AG10803 (cell line): ENCODE data around the gene BCAS1.

ENCODE experiments used
- DNase-seq: peaks from one replicate; pipeline ENCODE4 v3.0.0; 2010; ENCODE audit warnings: low read depth
- H3K4me3 ChIP-seq: 2 replicates; pipeline ENCODE4 v1.5.1; 2011; ENCODE audit warnings: mild to moderate bottlenecking, low read length, control low read depth
- TF ChIP-seq, protein P1 (sequence below): conservative IDR thresholded peaks from 2 replicates; pipeline ENCODE4 v1.5.1; 2011; ENCODE audit warnings: mild to moderate bottlenecking, low read length, control low read depth, inconsistent platforms

The BCAS1 gene

DNA sequence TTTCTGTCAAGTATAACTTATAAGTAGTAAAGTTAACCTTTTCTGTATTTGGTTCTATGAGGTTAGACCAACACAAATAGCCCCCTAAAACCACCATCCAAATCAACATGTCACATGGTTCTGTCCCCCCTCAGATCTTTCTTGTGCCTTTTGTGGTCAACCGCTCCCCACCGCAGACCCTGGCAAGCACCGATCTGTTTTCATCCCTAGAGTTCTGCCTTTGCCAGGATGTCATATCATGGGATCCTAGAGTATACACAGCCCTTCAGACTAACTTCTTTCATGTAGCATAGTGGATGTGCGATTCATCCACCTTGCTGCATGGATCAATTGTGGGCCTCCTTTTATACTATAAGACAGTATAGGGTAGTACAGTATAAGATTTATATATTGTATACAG, 124.3 kb downstream of the BCAS1 start:
- no peak for DNase-seq
- TF ChIP-seq, protein P1, sequence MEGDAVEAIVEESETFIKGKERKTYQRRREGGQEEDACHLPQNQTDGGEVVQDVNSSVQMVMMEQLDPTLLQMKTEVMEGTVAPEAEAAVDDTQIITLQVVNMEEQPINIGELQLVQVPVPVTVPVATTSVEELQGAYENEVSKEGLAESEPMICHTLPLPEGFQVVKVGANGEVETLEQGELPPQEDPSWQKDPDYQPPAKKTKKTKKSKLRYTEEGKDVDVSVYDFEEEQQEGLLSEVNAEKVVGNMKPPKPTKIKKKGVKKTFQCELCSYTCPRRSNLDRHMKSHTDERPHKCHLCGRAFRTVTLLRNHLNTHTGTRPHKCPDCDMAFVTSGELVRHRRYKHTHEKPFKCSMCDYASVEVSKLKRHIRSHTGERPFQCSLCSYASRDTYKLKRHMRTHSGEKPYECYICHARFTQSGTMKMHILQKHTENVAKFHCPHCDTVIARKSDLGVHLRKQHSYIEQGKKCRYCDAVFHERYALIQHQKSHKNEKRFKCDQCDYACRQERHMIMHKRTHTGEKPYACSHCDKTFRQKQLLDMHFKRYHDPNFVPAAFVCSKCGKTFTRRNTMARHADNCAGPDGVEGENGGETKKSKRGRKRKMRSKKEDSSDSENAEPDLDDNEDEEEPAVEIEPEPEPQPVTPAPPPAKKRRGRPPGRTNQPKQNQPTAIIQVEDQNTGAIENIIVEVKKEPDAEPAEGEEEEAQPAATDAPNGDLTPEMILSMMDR = no peak
- no peak overlapping the region for H3K4me3 ChIP-seq

DNA sequence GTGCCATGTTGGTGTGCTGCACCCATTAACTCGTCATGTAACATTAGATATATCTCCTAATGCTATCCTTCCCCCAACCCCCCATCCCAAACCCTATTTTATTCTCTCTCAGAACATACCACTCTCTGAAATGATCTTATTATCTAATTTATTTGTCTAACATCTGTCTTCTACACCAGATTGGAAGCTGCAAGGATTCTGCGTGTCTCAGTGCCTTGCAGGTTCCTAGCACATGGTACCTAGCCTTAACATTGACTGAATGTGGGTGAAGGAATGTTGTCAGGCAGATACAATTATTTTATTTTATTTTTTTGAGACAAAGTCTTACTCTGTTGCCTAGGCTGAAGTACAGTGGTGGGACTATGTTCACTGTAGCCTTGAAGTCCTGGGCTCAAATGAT, 124.9 kb downstream of the BCAS1 start:
- H3K4me3 ChIP-seq = no peak overlapping the region
- TF ChIP-seq, protein P1 = no peak
- DNase-seq = no peak

DNA sequence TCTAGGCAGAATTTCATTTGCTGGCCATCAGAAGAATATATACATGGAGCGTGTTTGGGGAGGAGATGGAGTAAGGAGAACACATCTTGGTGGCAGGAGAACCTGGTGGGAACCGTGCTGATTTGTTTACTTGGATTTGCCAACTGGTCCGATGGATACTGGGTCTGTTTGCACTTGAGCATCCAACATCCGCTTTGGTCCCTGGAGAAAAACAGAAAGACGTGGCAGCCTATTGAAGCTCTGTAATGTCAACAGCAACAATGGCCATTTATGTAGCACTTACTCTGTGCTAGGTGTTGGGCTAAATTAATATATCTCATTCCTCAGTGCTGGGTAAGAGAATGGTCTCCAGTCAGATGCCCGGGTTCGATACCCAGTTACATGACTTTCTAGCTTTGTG, 125.6 kb downstream of the BCAS1 start:
- no peak for DNase-seq
- TF ChIP-seq, protein P1 = no peak
- H3K4me3 ChIP-seq = no peak overlapping the region

DNA sequence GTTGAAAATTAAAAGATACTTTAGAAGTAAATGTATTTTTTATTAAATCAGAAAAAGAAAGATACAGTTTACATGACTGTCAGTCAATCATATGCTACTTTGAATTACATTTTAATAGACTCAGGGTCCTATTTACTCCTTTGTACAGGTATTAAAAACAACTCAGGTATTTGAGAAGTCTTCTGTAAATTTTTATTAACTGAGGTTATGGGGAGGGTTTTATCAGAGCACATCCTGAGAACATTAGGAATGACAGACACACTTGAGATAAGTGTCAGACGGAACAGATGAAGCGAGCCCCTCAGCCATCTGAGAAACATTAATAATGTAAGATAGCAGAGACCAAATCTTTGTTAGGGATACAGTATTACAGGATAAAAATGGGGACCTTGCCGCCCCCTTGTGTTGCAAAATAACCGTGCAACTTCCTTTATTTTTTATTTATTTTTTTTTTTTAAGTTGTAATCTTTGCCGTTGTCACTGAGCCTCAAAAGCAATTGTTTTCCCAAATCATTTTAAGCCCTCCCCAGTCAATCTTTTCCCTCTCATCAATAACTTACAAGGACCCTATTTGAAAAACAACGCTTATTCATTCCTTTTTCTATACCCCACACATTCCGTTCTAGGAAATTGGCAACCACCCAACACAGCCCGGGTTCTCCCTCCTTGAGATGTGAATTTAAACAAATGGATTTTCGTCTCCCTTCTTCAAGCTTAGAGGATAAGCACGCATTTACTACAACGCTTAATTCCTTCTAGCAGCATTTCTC, 126.7 kb downstream of the BCAS1 start:
- DNase-seq = peak; percentile 50
- H3K4me3 ChIP-seq = peak overlapping the region; percentile 23
- TF ChIP-seq, protein P1 = peak; percentile 62

DNA sequence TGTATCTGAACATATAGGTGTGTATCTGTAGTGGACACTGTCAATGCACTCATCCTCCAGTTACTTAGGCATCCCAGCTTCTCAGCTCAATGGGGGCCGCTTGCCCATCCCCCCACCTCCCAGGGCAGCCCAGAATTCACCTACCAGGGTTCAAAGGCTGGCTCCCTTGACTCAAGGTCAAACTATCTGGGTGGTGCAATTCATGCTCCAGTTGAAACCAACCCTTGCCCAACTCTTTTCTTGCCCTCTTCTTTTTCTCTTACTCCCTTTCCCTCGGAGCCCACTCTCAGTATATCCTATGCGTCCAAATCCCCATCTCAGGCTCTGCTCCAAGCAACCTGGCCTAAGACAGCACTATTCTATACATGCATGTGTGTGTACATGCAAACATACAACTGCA, 127.4 kb downstream of the BCAS1 start:
- TF ChIP-seq, protein P1 = no peak

DNA sequence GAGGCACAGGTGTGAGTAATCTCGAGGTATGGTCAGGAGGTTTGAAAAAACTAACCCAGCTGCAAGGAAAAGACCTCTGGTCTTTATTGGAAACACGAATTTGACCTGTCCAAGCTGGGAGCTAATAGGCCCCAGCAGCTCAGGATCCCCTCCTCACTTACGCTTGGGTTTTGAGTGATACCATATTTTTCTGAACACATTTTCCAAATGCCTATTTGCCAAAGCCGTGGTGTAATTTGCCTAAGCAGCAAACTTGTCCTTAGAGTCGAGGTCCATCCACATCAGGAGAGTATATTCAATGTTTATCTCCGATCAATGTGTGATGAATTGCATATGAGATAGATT, 128.0 kb downstream of the BCAS1 start:
- H3K4me3 ChIP-seq = no peak overlapping the region
- TF ChIP-seq, protein P1 = no peak
- no peak for DNase-seq

More for the DNA sequence above, 127.4 kb downstream of the BCAS1 start:
- DNase-seq = no peak
- no peak overlapping the region for H3K4me3 ChIP-seq

DNA sequence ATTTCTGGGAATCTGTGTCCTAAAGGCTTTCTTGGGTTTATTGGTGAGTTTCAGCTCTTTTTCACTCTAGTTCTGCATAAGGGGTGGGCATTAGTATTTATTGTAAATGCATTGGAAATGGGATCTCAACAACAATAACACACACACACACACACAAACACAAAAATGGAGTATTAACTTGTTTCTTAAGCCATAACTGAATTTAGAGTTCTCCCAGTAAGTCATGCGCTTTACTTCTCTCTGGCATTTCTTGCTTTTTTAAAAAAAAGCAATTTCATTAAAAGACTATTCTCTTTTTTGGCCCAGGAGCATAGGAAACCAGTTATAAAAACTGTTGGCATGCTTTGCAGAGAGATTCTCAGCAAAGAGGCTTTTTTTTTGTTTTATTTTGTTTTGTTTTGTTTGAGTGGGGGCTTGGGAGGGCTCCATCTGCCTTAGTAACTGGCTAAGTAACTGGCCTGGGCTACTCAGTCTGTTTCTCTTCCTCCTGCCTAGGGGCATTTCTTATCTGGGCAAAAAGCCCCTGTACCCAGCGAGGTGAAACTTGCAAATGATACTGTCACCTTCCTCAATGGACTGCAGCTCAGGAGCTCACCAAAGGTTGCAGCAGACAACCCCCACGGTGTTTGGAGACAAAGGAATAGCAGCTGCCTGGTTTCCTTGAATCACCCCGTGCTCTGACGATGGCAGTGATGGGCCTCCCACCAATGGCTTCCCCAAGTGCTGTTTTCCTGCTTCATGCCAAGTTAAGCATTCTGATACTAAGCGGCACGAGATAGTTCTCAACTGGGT, 128.5 kb downstream of the BCAS1 start:
- no peak for DNase-seq
- TF ChIP-seq, protein P1 = no peak
- H3K4me3 ChIP-seq = no peak overlapping the region
